Suprapubic skin (tissue), 4 donors: Measurements from ENCODE around the gene PAM16.

ENCODE experiments used
- POLR2A ChIP-seq, 2 donors: fragments of 450-650 bp; IDR thresholded peaks; one replicate each; pipeline ENCODE4 v1.6.1; 2017; ENCODE audit warnings: antibody characterized with exemption in 2 of 2, mild to moderate bottlenecking in 2 of 2, moderate library complexity in 2 of 2
- POLR2AphosphoS5 ChIP-seq, 3 donors: sonication (generic); formaldehyde crosslinking; IDR thresholded peaks; one replicate each; pipeline ENCODE4 v1.6.1; 2017; ENCODE audit warnings: antibody characterized with exemption in 3 of 3
- TF ChIP-seq, protein P1 (sequence below), 2 donors: fragments of 200-600 bp in 1 of 2; fragments of 450-650 bp in 1 of 2; sonication (generic) in 1 of 2; IDR thresholded peaks; one replicate each; pipeline ENCODE4 v1.5.1; 2016 to 2019; ENCODE audit warnings: antibody characterized with exemption in 2 of 2, mild to moderate bottlenecking in 1 of 2, moderate library complexity in 1 of 2

- TF ChIP-seq, protein P1, sequence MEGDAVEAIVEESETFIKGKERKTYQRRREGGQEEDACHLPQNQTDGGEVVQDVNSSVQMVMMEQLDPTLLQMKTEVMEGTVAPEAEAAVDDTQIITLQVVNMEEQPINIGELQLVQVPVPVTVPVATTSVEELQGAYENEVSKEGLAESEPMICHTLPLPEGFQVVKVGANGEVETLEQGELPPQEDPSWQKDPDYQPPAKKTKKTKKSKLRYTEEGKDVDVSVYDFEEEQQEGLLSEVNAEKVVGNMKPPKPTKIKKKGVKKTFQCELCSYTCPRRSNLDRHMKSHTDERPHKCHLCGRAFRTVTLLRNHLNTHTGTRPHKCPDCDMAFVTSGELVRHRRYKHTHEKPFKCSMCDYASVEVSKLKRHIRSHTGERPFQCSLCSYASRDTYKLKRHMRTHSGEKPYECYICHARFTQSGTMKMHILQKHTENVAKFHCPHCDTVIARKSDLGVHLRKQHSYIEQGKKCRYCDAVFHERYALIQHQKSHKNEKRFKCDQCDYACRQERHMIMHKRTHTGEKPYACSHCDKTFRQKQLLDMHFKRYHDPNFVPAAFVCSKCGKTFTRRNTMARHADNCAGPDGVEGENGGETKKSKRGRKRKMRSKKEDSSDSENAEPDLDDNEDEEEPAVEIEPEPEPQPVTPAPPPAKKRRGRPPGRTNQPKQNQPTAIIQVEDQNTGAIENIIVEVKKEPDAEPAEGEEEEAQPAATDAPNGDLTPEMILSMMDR (IDR thresholded peaks at IDR 0.05): no peak
- TF ChIP-seq POLR2A (IDR thresholded peaks at IDR 0.05): no peak
- TF ChIP-seq POLR2AphosphoS5 (IDR thresholded peaks at IDR 0.05): no peak
Observed at GRCh38 chr16:4333308-4333638, 17.8 kb downstream of the PAM16 start.
